K562 (cell line): Measurements from ENCODE around the gene SPI1. TPM values are rescaled to one million over a fixed set of nuclear protein-coding genes. Genes with fewer than 3 reads are reported as not detected.
A peak's percentile ranks its signal among the peaks of the same experiment; 100 is the strongest.

Experiments
- BCOR ChIP-seq: fragments of 450-650 bp; IDR thresholded peaks from 2 replicates; pipeline ENCODE4 v1.6.1; 2016
- CBX8 ChIP-seq: fragments of 200-600 bp; sonication (generic); IDR thresholded peaks from 2 replicates; pipeline ENCODE4 v1.6.1; 2012; ENCODE audit warnings: borderline replicate concordance, mixed run types, low read depth, mild to moderate bottlenecking, moderate library complexity, mixed read lengths, low read length, control low read depth, inconsistent platforms; ENCODE audit not compliant: poor library complexity, severe bottlenecking; ENCODE audit errors: extremely low read depth
- CREB3 ChIP-seq: fragments of 450-650 bp; conservative IDR thresholded peaks from 2 replicates; pipeline ENCODE4 v1.6.1; 2016; ENCODE audit warnings: missing genetic modification characterization, low read depth, mild to moderate bottlenecking, missing compliant biosample characterization, moderate library complexity
- CUX1 ChIP-seq: fragments of 200-800 bp; sonication (Bioruptor generic); IDR thresholded peaks from 2 replicates; pipeline ENCODE4 v1.6.1; 2016; ENCODE audit warnings: missing genetic modification characterization, missing compliant biosample characterization
- FOXP1 ChIP-seq: sonication (generic); formaldehyde crosslinking; IDR thresholded peaks from 2 replicates; pipeline ENCODE4 v1.8.0; 2022; ENCODE audit warnings: mild to moderate bottlenecking, missing genetic modification reagents
- KDM2B ChIP-seq: fragments of 250-450 bp; sonication (Bioruptor Pico); IDR thresholded peaks from 2 replicates; pipeline ENCODE4 v1.8.0; 2021; ENCODE audit warnings: mild to moderate bottlenecking, moderate library complexity
- MBD2 ChIP-seq: sonication (generic); IDR thresholded peaks from 2 replicates; pipeline ENCODE4 v1.6.1; 2016; ENCODE audit warnings: low read depth, borderline replicate concordance
- NFRKB ChIP-seq: fragments of 450-650 bp; IDR thresholded peaks from 2 replicates; pipeline ENCODE4 v1.6.1; 2016; ENCODE audit warnings: low read depth
- NONO ChIP-seq, 2 experiments: fragments of 200-400 bp in 1 of 2; fragments of 450-650 bp in 1 of 2; formaldehyde crosslinking in 1 of 2; IDR thresholded peaks; 2 replicates each; pipeline ENCODE4 v1.6.1; 2017; ENCODE audit warnings: low read depth in 2 of 2, mild to moderate bottlenecking in 2 of 2, moderate library complexity in 2 of 2, low read length in 1 of 2
- PATZ1 ChIP-seq: fragments of 250-450 bp; sonication (Bioruptor Pico); IDR thresholded peaks from 2 replicates; pipeline ENCODE4 v1.5.0; 2020; ENCODE audit warnings: mild to moderate bottlenecking, borderline replicate concordance
- PHF8 ChIP-seq: fragments of 200-600 bp; sonication (generic); IDR thresholded peaks from 2 replicates; pipeline ENCODE4 v1.6.1; 2012; ENCODE audit warnings: mixed run types, mild to moderate bottlenecking, inconsistent platforms, low read length, moderate library complexity, borderline replicate concordance
- PRPF4 ChIP-seq: fragments of 200-400 bp; formaldehyde crosslinking; IDR thresholded peaks from one replicate; pipeline ENCODE4 v1.6.1; 2017; ENCODE audit warnings: low read length, low read depth, mild to moderate bottlenecking; ENCODE audit not compliant: insufficient read depth, poor library complexity, severe bottlenecking
- SIN3A ChIP-seq, 2 experiments: fragments of 150-350 bp in 1 of 2; IDR thresholded peaks; 2 replicates each; pipeline ENCODE4 v1.6.1; 2011 to 2016; ENCODE audit warnings: borderline replicate concordance in 2 of 2, low read depth in 2 of 2, low read length in 2 of 2, mild to moderate bottlenecking in 2 of 2, moderate library complexity in 2 of 2; ENCODE audit not compliant: control insufficient read depth in 1 of 2
- TEAD4 ChIP-seq, 2 experiments: sonication (generic) in 1 of 2; formaldehyde crosslinking in 1 of 2; IDR thresholded peaks; 2 replicates each; pipeline versions ENCODE4 v1.6.1 to v1.8.0; 2012 to 2022; ENCODE audit warnings: borderline replicate concordance in 1 of 2, inconsistent platforms in 1 of 2, low read length in 1 of 2, mild to moderate bottlenecking in 1 of 2, missing genetic modification reagents in 1 of 2
- YY1 ChIP-seq, 3 experiments: IDR thresholded peaks; 2 replicates each; pipeline ENCODE4 v1.6.1; 2011; ENCODE audit warnings: low read length in 2 of 3, mild to moderate bottlenecking in 2 of 3, moderate library complexity in 2 of 3, borderline replicate concordance in 1 of 3, control low read depth in 1 of 3, low read depth in 1 of 3; ENCODE audit not compliant: insufficient read depth in 3 of 3, insufficient replicate concordance in 2 of 3, control insufficient read depth in 1 of 3, insufficient read length in 1 of 3; ENCODE audit errors: extremely low read depth in 1 of 3
- polyA plus RNA-seq, 8 experiments: library from polyadenylated mRNA; depleted of rRNA in 4 of 8; stranded (reverse) in 5 of 8; unstranded in 3 of 8; fragments of >200 nt; fragmentation: Nextera tagmentation in 2 of 8; fragmentation: Illumina TruSeq in 1 of 8; extraction: Ambion mirVana in 2 of 8; extraction: Trizol in 1 of 8; gene quantifications; 2 replicates each; pipeline versions ENCODE4 v1.2.1 to v1.2.3, GENCODE V29; 2011 to 2014; ENCODE audit warnings: inconsistent platforms in 1 of 8, missing spikeins in 1 of 8
- total RNA-seq, 7 experiments: library from RNA; depleted of rRNA in 6 of 7; stranded (reverse); fragments of >200 nt in 6 of 7; fragmentation: Illumina TruSeq in 2 of 7; extraction: Trizol in 2 of 7; gene quantifications; 2 replicates each; pipeline versions ENCODE4 v1.2.1 to v1.2.3, GENCODE V29; 2011 to 2021; ENCODE audit warnings: low replicate concordance in 1 of 7

Gene SPI1
- total and polyA plus RNA-seq, 9 of the 15 experiments (the other 6 are each of a cell fraction or from before 2014, with no cell fraction given): 0.10 to 33.7 (median 10.3) TPM

GRCh38 chr11:47426062-47426956 lies 48.0 kb upstream of the SPI1 start, which contains the start of gene PSMC3 (continued):
- peak; percentile 77; the same call in 1 of the 2 replicates for TF ChIP-seq MBD2
- 0 out of 2 replicates have a peak, but pooled peaks have one; percentile 15 for TF ChIP-seq CREB3 (tag)
- peak; percentile 6 to 79; a peak in 2 of 4 replicates for TF ChIP-seq SIN3A (IDR thresholded peaks at IDR 0.05; ENCODE audit: borderline replicate concordance in 2 of 2, control insufficient read depth in 1 of 2, low read depth in 2 of 2, low read length in 2 of 2)
- TF ChIP-seq NFRKB: peak; percentile 99
- TF ChIP-seq CBX8: no peak
- TF ChIP-seq KDM2B: no peak
- TF ChIP-seq CUX1 (CRISPR knock-in tag): no peak
- TF ChIP-seq NONO (IDR thresholded peaks at IDR 0.05; ENCODE audit: low read depth in 2 of 2, low read length in 1 of 2): peak in 1 of 2 experiments; percentile 58; a peak in 2 of 4 replicates
- 0 out of 2 replicates have a peak, but pooled peaks have one; percentile 19 for TF ChIP-seq TEAD4 (IDR thresholded peaks at IDR 0.05; ENCODE audit: low read length)
- TF ChIP-seq TEAD4 (CRISPR knock-in tag; IDR thresholded peaks at IDR 0.05; ENCODE audit: borderline replicate concordance): no peak
- no peak for TF ChIP-seq PRPF4
- TF ChIP-seq FOXP1: peak; percentile 69; the same call in 1 of the 2 replicates
- peak; percentile 97 for TF ChIP-seq PHF8
- TF ChIP-seq BCOR: no peak; the same call in 1 of the 2 replicates
- peak; percentile 91 to 98 (median 94) for TF ChIP-seq YY1 (IDR thresholded peaks at IDR 0.05; ENCODE audit: borderline replicate concordance in 1 of 3, control insufficient read depth in 1 of 3, extremely low read depth in 1 of 3, insufficient read depth in 3 of 3, insufficient read length in 1 of 3, insufficient replicate concordance in 2 of 3, low read depth in 1 of 3, low read length in 2 of 3)
- no peak for TF ChIP-seq PATZ1 (CRISPR knock-in tag)
